Head of caudate nucleus (tissue), 42 donors: ENCODE results near the gene COL20A1.

Experiments used
- DNase-seq, 42 donors: peaks; one replicate each; pipeline versions ENCODE4 v3.0.0 to v3.0.0-alpha.2; 2020 to 2021; ENCODE audit warnings: mixed read lengths in 7 of 42
- intact Hi-C: fragments of 100-400 bp; cut with DNase I; formaldehyde crosslinking; loops from one replicate; pipeline ENCODE4 v1.15.0; 2022

COL20A1 gene

GRCh38 chr20:63351326-63351700, 58.3 kb downstream of the COL20A1 start:
- intact Hi-C loops: no loop called here
- DNase-seq: no peak

- intact Hi-C loops: no loop called here
- peak; percentile 14 to 86 (median 63) for DNase-seq
These were observed 59.0 kb downstream of the COL20A1 start for GRCh38 chr20:63351811-63352591.

DNA sequence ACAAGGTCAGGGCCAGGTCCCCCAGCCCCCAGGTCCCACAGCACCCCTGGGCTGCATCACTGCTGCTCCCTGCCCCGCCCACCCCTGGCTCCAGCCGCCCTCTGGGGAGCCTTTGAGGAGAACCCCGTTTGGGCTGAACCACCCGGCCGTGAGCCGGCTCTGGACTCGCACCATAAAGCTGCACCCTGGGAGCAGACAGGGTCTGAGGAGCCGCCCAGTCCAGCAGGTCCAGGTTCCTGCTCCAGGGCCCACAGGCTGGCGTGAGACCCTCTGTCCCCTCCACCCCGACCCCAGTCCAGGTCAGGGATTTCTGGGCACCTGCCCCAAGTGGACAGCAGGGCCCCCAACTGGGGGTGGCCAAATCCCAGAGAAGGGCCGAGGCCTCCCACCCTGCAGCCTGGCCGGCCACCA, 59.8 kb downstream of the COL20A1 start:
- intact Hi-C loops: no loop called here
- no peak for DNase-seq

DNA sequence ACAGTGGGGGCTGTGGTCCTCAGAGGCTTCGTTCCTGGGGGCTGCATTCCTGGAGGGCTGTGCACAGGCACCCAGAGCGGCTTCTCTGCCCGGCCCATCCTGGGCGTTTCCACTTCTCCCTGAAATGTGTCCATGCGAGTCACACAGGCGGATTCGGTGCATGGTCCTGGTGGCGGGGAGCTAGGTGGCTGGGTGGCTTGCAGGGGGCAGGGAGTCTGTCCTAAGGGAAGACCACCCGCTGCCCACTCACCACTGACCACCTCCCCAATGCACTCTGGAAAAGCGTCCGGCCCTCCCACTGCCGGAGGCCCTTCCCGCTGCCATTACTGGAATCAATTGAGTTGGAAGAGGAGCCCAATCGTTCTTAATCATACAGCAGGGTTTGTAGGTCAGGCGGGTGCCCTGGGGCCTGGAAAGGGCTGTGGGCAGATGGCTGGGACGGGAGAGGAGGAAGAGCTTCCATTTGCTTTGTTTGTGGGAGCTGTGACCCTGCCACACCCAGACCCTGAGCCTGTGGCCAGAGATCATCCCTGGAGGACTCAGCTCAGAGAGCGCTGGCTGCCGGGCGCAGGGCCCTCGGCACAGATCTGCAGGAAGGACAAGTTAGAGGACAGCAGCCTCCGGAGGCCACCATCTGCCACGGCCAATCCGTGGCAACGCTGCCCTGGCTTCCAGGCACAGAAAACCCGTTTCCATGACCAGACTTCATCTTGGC, 61.8 kb downstream of the COL20A1 start:
- DNase-seq: no peak
- intact Hi-C loops: no loop called here

- DNase-seq: no peak
- intact Hi-C loops: no loop called here
These were observed 62.9 kb downstream of the COL20A1 start for GRCh38 chr20:63355781-63356295.

GRCh38 chr20:63356511-63356910, 63.5 kb downstream of the COL20A1 start:
- no peak for DNase-seq
- intact Hi-C loops: no loop called here

DNA sequence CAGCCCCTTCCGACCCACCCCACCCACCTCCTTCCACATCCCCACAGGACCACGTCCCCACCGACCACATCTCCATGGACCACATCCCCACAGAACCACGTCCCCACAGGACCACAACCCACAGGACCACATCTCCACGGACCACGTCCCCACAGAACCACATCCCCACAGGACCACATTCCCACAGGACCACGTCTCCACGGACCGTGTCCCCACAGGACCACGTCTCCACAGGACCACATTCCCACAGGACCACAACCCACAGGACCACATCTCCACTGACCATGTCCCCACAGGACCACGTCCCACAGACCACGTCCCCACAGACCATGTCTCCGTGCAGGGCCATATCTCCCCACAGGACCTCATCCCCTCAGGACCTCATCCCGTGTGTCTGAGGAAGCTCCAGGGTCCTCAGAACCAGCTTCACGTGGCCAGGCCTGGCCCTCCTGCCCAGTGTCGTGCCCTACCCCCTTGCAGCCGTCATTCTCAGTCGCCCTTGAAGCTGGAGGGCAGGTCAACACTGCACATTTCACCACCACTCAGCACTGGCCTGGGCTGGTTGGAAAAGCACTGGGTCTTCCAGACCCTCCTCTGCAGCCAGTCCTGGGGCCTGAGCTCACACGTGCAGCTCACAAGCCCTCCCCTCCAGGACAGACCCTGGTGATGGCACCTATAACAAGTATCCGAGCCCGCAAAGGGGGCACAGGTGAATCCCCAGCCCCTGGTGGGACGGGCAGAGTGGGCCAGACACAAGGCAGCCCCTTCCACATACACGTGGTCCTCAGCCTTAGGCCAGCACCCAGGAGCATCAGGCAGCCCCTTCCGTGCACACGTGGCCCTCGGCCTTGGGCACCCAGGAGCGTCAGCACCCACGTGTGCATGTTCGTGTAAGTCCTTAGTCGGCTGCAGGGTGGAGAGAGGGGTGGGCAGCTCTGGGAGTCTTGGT, 64.2 kb downstream of the COL20A1 start:
- intact Hi-C loops: no loop called here
- DNase-seq: no peak

DNA sequence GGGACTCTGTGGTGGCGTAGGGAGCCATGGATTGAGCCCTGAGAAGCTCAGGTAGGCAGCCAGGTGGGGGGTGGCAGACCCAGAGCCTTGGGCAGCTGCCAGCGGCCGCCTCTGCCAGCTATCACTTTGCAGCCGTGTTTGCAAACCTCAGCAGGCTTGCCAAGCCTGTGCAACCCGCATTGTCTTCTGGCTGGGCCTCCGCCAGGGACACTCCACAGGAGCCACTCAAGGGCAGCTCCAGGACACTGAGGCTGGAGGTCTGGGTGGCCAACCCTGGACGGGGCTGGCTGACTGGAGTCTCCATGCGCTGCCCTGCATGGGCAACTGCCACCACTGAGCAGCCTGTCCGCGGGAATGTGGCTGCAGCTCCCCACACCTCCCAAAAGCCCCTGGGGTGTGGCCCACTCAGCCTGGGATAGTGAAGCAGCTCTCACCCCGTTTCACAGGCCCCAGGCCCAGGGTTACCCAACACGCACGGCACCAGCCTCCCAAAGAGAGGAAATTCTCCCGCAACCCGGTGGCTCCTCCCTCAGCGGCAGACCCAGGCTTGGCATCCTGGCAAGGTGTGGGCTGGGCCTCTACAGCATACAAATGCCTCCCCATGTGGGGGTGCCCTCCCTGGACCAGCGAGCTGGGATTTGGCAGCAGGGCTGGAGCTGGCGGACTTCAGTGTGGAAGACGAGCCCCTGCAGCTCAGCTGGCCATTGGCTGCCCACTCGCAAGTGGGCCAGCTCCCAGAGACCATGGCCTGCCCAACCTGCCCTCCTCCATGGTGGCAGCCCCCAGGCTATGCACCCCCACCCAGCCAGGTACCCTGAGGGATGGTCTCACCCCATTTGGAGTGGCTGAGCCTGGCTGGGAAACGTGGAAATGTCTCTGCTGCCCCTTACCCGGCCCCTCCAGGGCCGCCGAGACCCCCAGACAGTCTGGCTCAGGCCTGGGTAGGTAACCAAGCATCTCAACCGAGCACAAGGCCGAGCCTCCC, 65.2 kb downstream of the COL20A1 start:
- DNase-seq: peak in 3 of 42 donors; percentile 26 to 44 (median 34)
- intact Hi-C loops: no loop called here

GRCh38 chr20:63359164-63359934, 66.4 kb downstream of the COL20A1 start:
- DNase-seq: no peak
- intact Hi-C loops: no loop called here

DNA sequence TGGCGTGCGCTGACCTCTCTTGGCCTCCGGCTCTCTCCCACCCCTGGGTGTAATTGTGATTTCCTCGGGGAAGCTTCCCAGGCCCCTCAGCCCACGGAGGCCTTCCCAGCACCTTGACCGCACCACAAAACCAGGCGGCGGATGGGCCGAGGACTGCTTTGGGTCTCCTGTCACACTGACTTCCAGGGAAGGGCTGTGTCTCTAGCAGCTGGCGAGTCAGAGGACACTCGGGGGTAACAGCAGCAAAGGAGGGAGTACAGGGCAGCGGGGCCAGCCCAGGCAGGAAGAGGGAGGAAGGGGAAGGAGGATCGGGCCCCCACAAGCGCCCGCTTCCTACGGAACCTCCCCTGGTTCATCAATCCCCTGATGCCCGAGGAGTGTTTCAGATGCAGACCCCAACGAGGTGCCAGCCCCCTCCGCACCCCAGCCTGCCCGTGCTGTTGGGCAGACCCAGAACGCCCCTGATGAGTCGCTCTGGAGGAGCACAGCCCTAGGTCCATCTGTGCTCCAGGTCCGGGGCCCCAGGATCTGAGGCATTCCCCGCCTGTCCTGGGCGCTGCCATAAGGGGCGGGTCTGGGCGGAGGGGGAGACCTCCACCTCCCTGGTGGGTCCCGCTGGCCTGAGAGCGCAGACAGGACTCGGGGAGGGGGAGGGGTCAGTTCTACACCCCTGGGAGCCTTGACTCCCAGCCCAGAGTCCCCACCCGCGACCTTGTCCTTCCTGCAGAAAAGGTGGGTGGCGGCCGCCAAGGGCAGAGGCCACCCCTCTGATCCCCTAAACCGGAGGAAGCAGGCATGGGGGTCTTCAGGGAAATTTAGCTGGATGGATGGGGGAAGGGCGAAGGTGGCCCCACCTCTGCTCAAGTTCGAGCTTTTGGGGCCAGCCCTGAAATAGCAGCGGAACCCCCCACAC, 67.2 kb downstream of the COL20A1 start:
- intact Hi-C loops: no loop called here
- DNase-seq: no peak

DNA sequence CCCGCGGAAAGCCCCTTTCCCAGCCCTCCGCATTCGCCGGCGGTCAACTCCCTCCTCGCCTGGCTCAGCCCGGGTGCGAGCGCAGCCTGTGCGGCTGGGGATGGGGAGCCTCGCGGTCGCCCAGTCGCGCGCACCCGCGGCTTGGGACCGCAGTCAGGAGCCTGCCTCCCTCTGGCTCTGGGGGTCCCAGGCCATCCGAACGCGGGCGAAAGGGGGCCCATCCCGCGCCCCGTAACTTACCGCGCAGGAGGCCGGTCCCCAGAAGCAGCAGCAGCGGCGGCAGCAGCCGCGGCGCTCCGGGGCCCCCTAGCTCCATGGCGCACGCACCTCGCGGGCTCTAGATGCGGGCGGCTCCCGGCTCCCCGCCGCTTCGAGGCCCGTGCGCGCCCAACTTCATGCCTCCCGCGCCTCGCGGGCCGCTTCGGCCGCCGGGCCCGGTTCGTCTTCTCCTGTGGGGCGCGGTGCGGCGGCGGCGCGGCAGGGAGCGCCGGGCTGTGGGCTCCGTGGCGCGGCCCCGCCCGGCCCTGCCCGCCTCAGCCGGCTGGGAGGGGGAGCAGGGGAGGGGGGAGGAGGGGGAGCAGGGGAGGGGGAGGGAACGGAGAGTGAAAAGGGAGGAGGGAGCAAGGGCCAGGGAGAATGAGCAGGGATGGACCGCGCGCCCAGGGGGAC, 68.0 kb downstream of the COL20A1 start, which contains the start of gene CHRNA4:
TSS of gene CHRNA4 (minus strand) at position 500 of the 669 bp plus-strand sequence. CDS start at position 316, 184 bp downstream.
- intact Hi-C loops: no loop called here
- DNase-seq: peak in 8 of 42 donors; percentile 19 to 52 (median 37)

GRCh38 chr20:63361519-63362435, 68.8 kb downstream of the COL20A1 start:
- intact Hi-C loops: no loop called here
- peak in 2 of 42 donors; percentile 20 to 25 for DNase-seq

DNA sequence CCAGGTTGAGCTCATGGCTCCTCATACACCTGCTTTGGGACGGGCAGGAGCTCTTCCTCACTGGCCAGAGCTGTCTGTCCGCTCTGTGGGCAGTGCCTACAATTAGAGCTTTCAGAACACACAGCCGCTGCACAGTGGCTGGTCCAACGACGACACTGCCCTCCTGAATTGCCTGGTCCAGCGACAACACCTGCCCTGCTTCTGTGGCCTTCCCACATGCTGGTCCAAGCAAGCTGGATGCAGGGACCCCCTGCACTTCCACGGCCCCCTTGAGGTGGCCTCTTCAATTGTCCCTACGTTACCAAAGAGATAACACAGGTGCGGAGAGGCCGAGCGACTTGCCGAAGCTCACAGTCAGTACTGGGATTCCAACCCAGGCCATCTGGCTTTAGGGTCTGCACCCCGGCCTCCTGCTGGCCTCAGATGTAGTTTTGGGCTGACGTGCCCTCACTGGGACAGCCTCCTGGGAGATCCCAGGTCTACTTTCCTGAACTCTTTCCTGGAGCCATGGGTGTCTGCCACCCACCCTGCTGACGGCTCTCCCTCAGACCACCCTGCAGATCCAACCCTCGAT, 69.5 kb downstream of the COL20A1 start:
- DNase-seq: no peak
- intact Hi-C loops: no loop called here
